HG02970 (cell line): Measurements from ENCODE around the gene ZBTB42.

Experiments
- ATAC-seq: cut with Tn5 transposase; IDR thresholded peaks from one replicate; pipeline ENCODE4 v1.9.1; 2021; ENCODE audit warnings: mild to moderate bottlenecking, moderate library complexity, moderate number of reproducible peaks; ENCODE audit not compliant: unreplicated experiment, low FRiP score

Gene ZBTB42

GRCh38 chr14:104800771-104801519 lies at the start of gene ZBTB42:
ZBTB42 (plus strand) TSS chr14:104801101; CDS start chr14:104801198, 97 bp downstream.
- peak; percentile 36 for ATAC-seq

- no peak for ATAC-seq
These were observed 49.1 kb upstream of the ZBTB42 start for GRCh38 chr14:104751539-104752422.

GRCh38 chr14:104752423-104752734 lies 48.5 kb upstream of the ZBTB42 start:
- no peak for ATAC-seq

- ATAC-seq, result peak; percentile 87
These were observed 48.0 kb upstream of the ZBTB42 start, which contains the start of gene SIVA1 for GRCh38 chr14:104752735-104753527. SIVA1 (plus strand) TSS chr14:104753147; CDS start chr14:104753202, 55 bp downstream.

GRCh38 chr14:104753528-104754212 lies 47.2 kb upstream of the ZBTB42 start:
- ATAC-seq, result no peak

GRCh38 chr14:104754213-104754851 lies 46.6 kb upstream of the ZBTB42 start:
- ATAC-seq, result no peak

GRCh38 chr14:104755621-104756020 lies 45.3 kb upstream of the ZBTB42 start:
- ATAC-seq, result no peak

GRCh38 chr14:104756477-104757237 lies 44.2 kb upstream of the ZBTB42 start:
- no peak for ATAC-seq

- ATAC-seq, result no peak
These were observed 43.7 kb upstream of the ZBTB42 start for GRCh38 chr14:104757238-104757585.

GRCh38 chr14:104757681-104758392 lies 43.1 kb upstream of the ZBTB42 start:
- no peak for ATAC-seq

GRCh38 chr14:104758981-104759969 lies 41.6 kb upstream of the ZBTB42 start:
- no peak for ATAC-seq

GRCh38 chr14:104765517-104765916 lies 35.4 kb upstream of the ZBTB42 start:
- no peak for ATAC-seq

- no peak for ATAC-seq
These were observed 34.5 kb upstream of the ZBTB42 start for GRCh38 chr14:104766256-104766862.

- ATAC-seq, result no peak
These were observed 33.9 kb upstream of the ZBTB42 start for GRCh38 chr14:104766863-104767633.

- ATAC-seq, result no peak
These were observed 33.3 kb upstream of the ZBTB42 start for GRCh38 chr14:104767634-104767918.
